ENCODE results near the gene CHCHD4.

GRCh38 chr3:14118400-14119381 is 6.0 kb downstream of the CHCHD4 start:
- TF ChIP-seq CTCF (conservative IDR thresholded peaks at IDR 0.05; ENCODE audit: low read depth, low read length): no peak
- no peak for TF ChIP-seq EZH2 (IDR thresholded peaks at IDR 0.05; ENCODE audit: borderline replicate concordance, low read depth, low read length, poor library complexity, severe bottlenecking)
